ENCODE data around the gene STAU1.
"Not testable (repeated sequence)": the region's sequence is repeated elsewhere in the genome, so short reads cannot be mapped to it uniquely, and the experiment has no call there.

Gene STAU1

DNA sequence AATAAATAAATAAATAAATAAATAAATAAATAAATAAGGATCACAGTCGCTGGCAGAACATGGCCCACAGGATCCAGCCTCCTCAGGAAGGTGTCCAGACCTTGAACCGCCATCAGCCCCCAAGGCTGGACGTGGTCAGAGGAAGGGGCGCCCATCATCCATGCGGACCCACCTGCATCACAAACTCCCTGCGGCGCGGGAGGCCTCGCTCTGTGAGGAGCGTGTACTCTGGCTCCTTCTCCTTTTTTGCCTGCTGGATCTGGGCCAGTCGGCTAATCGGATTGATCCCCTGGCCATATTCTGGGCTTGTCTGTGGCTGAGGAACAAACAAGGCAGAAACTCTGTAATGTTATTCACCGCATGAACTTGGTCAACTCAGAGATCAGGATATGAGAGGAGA, 65.2 kb downstream of the STAU1 start:
- no peak for DNase-seq (ENCODE audit: low read depth in 2 of 2)

DNA sequence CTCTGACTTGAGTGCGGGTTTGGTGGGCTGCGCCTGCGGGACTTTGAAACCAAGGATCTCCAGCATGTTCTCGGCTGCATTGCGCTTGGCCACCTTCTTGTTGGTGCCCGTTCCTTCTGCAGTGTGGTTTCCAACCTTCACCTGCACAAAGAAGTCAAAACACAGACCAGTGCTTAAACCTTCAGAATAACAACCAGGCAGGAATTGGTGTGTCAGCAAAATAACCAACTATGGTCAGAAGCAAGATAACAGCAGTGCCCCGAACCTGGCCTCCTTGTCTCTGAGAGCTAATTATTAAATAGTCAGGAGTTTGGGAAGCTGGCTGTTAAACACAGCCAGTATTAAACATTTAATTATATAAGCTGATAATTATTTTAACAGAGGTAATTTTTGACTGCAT, 68.1 kb downstream of the STAU1 start:
- no peak for DNase-seq (ENCODE audit: low read depth in 2 of 2)

DNA sequence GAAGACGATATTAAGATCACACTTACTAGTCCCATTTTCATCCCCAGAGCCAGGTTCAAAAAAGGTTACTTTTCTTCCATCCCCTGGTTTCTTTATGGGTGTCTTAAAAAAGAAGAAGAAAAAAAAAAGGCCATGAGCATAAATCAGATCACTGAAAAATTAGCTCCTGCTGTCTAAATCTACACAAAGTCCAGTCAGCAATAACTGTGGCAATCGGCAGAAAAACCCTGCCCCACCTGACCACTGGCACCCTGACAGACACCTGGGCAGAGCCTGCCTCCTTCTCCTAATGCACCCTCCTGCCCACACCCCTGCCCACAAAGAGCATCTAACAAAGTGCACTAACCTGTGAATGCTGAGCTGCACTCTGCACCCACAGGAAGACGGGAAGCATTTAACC, 69.8 kb downstream of the STAU1 start:
- no peak for DNase-seq (ENCODE audit: low read depth in 2 of 2)

DNA sequence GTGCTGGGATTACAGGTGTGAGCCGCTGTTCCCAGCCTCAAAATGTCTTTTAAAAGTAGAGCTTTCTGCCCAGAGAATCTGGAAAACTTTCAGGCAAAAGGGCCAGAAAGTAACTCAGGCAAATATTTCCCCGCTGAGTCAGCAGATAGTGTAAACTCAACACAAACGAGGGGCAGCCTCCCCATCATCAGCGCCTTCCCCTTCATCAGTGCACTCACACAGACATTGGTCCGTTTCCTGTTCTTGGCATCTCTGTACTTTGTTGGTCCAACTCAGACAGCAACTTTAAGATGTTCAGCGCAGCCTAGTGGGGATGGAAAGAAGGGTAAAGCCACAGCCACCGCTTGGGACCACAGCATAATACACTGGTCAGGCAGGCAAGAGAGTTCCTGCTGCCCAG, 72.6 kb downstream of the STAU1 start:
- no peak for DNase-seq (ENCODE audit: low read depth in 2 of 2)

DNA sequence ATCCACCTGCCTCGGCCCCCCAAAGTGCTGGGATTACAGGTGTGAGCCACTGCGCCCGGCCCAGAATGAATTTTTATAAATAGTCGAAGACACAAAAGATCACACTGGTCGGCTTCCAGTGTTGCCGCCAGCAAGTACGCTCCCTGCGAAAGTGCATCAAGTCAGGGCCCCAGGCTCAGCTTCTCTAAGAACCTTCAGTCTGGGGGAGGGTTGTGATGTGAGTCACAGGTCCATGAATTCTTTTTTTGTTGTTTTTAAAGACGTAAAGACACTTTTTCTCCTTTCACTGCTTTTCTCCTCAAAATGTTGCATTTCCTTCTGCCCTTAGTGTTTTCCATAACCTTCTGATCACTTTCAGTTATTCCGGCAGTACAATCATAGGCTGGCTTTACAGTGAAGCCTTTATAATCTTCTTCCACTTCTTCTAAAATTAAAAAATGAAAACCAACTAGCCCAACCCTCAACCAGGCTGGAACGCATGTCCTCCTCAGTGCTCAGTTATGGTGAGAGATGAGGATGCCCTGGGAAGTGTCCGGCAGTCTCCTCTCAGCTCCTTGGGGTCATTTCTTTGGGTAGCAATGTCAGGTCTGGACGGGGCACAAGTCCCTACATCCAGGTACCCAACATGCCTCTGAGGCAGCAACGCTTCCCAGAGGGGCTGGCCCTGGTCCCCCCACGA, 75.4 kb downstream of the STAU1 start:
- no peak for DNase-seq (ENCODE audit: low read depth in 2 of 2)

DNA sequence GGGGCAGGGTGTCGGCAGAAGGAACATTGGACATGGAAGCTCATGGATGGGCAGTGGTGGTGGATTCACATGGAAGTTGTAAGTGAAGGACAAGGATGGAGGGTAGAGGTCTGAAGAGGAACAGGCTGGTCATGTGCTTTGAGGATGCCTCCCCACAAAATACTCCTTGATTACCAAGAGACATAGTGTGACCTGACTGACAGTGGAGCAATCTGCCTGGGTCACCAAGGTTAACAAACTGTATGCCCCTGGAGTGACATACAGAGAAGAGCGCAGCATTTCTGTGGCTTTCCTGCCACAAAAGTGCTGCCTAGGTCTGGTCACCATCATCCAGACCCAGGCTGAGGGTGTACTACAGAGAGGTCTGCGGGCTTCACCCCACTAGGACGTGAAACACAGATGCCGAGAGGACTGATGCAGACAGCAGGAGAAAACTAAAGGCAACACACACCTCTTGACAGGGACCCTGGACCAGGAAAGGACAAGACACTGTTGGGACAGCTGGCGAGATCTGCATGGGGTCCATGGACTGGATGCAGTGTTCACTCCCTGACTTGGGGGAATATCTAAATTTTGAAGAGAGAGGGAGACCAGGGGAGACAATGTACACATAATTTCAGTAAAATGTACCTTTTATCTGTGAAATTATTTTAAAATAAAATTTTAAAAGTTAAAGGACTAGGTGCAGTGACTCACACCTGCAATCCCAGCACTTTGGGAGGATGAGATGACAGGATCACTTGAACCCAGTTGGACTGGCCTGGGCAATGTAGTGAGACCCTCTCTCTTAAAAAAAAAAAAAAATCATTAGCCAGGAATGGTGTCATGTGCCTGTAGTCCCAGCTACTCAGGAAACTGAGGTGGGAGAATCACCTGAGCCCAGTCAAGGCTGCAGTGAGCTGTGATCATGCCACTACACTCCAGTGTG, 77.1 kb downstream of the STAU1 start:
- no peak for DNase-seq (ENCODE audit: low read depth in 2 of 2)

DNA sequence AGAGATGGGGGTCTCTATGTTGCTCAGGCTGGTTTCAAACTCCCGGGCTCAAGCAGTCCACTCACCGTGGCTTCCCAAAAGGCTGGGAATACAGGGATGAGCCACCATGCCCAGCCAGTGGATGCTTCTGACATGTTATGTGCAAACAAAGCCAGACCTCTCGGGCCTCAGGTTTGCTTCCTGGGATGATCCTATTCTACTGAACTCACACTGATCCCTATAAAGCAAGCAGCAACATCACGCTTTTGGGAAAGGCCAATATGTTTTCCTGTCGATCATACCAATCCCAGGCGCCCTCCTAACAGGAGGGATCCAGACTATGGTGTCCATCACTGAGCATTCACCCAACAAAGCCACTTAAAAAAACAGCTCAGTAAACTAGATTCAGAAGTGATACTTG, 81.8 kb downstream of the STAU1 start:
- DNase-seq (ENCODE audit: low read depth in 2 of 2) = no peak

DNA sequence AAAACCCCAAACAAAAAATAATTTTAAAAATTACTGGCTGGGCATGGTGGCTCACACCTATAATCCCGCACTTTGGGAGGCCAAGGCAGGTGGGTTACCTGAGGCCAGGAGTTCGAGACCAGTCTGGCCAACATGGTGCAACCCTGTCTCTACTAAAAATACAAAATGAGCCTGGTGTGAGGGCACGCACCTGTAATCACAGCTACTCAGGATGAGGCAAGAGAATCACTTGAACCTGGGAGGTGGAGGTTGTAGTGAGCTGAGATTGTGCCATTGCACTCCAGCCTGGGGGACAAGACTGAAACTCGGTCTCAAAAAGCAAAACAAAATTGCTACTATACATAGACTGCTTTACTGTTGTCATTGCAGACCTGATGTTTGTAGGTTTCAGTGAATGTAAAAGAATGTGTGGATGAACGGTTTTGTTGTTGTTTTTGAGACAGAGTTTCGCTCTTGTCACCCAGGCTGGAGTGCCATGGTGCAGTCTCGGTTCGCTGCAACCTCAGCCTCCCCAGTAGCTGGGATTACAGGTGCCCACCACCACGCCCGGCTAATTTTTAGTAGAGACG, 83.1 kb downstream of the STAU1 start:
- DNase-seq (ENCODE audit: low read depth in 2 of 2) = not testable (repeated sequence)

DNA sequence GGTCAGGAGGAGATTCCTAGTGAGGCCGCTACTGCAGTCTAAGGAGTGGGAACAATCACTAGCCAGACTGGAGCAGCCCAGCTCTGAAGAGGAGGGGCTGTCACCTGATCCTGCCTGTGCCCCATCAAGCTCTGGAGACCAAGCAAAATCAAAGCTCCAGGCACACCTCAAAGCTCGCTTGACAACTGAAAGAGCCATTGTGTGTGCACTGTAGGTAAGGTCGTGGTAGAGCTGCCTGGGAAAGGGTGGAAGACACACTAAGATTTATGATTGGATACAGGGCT, 83.8 kb downstream of the STAU1 start:
- DNase-seq (ENCODE audit: low read depth in 2 of 2) = no peak

DNA sequence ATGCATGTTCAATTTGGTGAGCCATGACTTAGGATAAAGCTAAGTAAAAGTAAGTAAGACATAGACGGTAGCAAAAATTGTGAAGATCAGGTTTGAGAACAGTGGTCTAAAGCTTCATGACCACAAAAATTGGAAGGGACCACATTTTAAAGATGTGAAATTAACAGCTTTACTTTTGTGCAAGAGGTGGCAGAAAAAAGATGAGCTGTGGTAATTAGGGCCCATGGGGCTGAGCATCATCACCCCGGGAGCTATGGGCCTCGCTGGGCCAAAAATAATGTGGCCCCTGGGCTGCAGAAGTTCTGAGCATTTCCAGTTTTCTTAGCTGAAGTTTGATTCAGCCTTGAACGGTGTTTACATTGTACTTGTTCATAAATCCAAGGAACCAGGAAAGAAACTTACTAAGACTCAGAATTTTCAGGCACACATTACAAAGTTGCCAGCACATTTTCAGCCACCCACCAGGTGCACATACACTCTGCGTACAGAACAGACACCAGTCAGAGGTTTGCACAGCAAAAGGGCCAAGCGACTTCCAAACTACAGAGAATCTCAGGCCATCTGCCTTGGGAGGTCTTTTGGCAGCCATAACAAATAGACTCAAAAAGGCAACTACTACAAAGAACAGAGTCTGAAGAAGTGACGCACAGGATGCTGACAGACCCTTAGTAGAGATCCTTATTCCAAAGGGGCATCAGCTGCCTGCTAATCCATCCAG, 84.3 kb downstream of the STAU1 start:
- DNase-seq (ENCODE audit: low read depth in 2 of 2) = no peak

DNA sequence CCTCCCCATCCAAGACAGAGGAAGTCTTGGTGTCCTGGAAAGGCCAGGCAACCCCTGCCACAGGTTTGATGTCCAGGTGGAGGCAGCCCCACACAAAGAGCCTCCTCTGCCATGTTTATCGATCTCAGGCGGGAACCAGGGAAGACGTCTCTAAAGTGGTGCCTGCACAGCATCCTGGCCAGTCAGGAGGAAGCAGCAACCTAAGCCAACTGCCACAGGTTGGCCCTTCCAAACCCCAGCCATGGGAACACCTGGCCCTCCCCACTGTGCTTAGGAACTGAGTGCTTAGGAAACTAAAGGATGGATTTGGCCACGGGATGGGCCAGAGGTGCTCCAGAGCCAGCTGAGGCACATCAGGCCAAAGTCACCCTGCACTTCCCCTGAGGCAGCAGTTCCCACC, 85.1 kb downstream of the STAU1 start:
- DNase-seq (ENCODE audit: low read depth in 2 of 2) = no peak

DNA sequence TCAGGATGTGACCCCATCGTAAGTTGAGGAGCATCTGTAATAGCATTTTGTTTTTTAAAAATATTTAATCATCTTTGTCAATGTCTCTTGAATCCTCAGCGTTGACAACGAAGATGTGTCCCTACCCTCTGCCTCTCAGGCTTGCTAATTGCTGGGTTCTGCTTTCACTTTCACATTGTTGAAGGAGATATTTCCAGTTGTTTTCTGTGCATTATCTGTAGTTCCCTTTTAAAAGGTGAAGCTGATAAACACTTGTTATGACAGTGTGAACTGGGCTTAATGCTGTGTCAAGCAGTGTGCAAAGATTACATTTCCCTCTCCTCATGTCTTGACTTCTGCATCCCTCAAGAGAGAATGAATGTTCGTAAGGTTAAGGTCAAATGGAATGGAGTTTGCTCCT, 87.2 kb downstream of the STAU1 start:
- no peak for DNase-seq (ENCODE audit: low read depth in 2 of 2)

DNA sequence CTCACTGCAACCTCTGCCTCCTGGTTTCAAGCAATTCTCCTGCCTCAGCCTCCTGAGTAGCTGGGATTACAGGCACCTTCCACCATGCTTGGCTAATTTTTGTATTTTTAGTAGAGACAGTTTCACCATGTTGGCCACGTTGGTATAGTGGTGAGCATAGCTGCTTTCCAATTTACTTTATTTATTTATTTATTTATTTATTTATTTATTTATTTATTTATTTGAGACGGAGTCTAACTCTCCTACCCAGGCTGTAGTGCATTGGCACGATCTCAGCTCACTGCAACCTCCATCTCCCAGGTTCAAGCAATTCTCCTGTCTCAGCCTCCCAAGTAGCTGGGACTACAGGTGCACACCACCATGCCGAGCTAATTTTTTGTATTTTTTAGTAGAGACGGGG, 87.8 kb downstream of the STAU1 start:
- not testable (repeated sequence) for DNase-seq (ENCODE audit: low read depth in 2 of 2)

DNA sequence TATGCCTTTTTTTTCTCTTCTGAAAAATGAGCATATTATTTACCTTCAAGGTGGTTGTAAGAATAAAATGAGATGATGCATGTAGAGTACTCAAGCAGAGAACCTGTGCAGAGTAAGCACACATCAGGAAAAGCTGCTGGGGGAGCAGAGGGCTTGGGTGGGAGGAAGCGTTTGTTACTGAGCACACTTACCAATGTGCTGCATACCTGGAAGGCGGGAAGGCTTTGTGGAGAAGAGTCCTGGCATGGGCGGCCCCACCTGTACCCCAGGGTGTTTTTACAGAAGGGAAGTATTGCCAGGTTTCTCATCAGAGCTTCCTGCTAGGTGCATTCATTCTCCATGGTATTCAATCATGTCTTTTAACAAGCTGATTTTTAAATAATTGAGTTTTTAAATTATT, 89.1 kb downstream of the STAU1 start:
- no peak for DNase-seq (ENCODE audit: low read depth in 2 of 2)

DNA sequence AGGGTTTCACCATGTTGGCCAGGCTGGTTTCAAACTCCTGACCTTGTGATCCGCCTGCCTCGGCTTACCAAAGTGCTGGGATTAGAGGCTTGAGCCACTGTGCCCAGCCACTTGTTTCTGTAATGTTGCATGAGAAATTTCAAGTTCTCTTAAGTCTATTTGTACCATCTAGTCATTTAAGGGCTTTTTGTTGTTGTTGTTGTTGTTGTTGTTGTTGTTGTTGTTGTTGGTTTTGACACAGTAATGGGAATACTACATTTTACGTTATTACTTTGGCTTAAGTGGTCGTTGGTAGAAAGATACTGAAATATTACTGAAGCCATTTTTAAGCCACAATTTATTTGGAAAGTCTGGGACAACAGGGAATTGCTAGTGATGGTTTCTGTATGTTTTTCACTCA, 90.0 kb downstream of the STAU1 start:
- DNase-seq (ENCODE audit: low read depth in 2 of 2) = no peak

DNA sequence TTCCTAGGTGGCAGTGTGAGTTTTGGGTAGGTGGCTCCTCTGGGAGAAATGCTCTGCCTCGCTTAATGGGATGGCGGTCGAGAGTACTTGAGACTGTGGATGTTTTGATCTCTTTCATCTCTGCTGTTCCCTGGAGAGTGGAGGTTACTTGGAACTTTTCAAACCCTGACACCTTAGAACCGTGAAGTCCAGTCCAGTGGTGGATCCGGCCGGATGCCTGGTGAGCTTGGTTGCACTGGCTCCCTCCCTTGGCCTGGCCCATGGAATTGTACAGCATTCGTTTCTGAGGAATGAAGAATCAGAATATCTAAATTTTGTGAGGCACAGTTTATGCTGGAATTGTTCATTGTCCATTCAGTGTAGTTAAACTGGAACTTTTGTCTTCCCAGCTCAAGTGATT, 91.0 kb downstream of the STAU1 start:
- DNase-seq (ENCODE audit: low read depth in 2 of 2) = no peak

DNA sequence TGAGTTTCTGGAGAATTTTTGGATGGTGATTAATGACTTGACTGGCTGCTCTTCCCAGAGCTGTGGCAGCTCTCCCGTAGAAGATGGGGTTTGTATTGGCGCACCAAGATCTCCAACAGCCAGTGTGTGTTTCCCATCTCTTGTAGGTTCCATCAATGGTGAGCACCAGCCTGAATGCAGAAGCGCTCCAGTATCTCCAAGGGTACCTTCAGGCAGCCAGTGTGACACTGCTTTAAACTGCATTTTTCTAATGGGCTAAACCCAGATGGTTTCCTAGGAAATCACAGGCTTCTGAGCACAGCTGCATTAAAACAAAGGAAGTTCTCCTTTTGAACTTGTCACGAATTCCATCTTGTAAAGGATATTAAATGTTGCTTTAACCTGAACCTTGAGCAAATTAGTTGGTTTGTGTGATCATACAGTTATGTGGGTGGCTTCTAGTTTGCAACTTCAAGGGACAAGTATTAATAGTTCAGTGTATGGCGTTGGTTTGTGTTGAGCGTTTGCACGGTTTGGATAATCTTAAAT, 91.9 kb downstream of the STAU1 start:
- no peak for DNase-seq (ENCODE audit: low read depth in 2 of 2)

DNA sequence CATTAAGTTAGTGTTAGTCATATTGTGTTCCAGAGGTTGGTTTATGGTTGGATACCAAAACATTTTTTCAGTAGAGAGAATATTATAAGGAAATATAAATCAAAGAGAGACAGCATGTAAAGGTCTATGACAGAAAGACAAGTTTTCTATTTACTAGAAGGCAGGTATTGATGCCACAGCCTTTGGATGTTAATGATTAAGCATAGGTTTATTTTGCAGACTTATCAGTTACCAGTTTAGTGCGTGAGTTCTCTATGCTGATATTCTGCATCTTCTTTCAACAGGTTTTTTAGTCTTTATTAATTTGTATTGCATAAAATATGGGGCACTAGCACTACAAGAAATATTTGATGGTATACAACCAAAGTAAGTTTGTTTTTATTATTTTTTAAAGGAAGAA, 96.4 kb downstream of the STAU1 start:
- no peak for DNase-seq (ENCODE audit: low read depth in 2 of 2)

DNA sequence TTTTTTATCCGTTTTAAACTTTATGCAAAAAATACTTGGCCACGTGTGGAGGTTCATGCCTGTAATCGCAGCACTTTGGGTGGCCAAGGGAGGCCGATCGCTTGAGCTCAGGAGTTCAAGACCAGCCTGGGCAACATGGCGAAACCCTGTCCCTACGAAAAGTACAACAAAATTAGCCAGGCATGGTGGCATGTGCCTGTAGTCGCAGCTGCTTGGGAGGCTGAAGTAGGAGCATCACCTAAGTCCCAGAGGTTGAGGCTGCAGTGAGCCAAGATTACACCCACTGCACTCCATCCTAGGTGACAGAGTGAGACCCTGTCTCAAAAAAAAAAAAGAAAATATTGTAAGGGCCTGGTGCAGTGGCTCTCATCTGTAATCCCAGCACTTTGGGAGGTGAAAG, 97.0 kb downstream of the STAU1 start:
- DNase-seq (ENCODE audit: low read depth in 2 of 2) = no peak

DNA sequence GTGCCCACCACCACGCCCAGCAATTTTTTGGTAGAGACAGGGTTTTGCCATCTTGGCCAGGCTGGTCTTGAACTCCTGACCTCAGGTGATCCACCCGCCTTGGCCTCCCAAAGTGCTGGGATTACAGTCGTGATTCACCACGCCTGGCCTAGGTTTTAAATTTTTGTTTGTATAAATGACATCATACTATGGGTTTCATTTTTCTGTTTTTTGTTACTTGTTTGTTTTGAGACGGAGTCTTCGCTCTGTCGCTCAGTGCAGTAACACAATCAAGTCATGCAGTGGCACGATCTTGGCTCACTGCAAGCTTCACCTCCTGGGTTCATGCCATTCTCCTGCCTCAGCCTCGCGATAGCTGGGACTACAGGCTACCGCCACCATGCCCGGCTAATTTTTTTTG, 105.8 kb downstream of the STAU1 start:
- not testable (repeated sequence) for DNase-seq (ENCODE audit: low read depth in 2 of 2)

DNA sequence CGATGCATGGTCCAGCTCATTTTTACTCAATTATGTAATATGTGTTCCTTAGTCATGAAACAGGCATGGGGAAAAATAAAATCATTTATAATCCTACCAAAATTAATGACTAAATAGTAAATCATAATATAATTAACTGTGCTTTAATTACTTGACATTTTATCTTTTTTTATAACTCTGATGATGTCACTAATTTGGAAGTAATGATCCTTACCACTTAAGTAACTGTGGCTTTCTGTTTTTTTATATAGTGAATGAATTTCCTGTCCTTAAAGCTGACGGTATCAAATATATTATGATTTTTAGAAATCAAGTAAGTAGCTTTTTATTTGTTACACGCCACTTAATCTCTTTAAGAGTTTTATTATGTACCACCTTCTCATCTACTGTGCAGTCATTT, 109.8 kb downstream of the STAU1 start:
- DNase-seq (ENCODE audit: low read depth in 2 of 2) = no peak

DNA sequence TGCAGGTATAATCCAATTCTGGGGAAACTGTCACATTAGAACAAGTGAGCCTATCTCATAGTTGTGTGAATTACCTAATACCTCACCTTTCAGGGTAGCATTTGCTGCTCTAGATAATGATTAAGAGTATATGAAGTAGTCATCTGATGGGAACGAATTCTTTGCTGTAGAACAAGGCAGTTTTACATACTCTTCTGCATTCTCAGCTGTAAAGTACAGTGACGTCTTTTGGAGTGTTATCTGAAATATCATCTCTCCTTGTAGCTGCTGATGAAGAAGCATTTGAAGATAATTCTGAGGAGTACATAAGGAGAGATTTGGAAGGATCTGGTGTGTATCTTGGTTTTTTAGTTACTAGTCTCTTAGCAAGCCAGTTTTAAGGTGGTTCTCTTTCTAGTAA, 113.6 kb downstream of the STAU1 start:
- no peak for DNase-seq (ENCODE audit: low read depth in 2 of 2)

Data from stimulated activated CD8-positive, alpha-beta memory T cell treated with anti-CD3 and anti-CD28 coated beads, Interleukin-7, amount 100 ng/mL, for 4 hours (primary cell).